Astrocyte (in vitro differentiated cells and primary cell): ENCODE measurements around the gene KCNQ4. TPM values are rescaled to one million over a fixed set of nuclear protein-coding genes. Genes with fewer than 3 reads are reported as not detected.

Experiments
- DNase-seq: peaks from one replicate; pipeline ENCODE4 v3.0.0-alpha.2; 2010; ENCODE audit warnings: low read depth
- FAIRE-seq: peaks from 2 replicates; lab custom pipeline; 2011; peaks lifted over from hg19 to GRCh38; lab: Jason Lieb, UNC
- H2AFZ ChIP-seq: 2 replicates; pipeline ENCODE4 v1.6.0; 2012; ENCODE audit warnings: low read depth, low read length, inconsistent platforms
- H3K27ac ChIP-seq: 2 replicates; pipeline ENCODE4 v1.5.1; 2011; ENCODE audit warnings: low read depth, low read length, inconsistent platforms
- H3K27me3 ChIP-seq: 2 replicates; pipeline ENCODE4 v1.6.0; 2011; ENCODE audit warnings: low read length, inconsistent platforms; ENCODE audit not compliant: insufficient read depth
- H3K36me3 ChIP-seq: 2 replicates; pipeline ENCODE4 v1.5.1; 2011; ENCODE audit warnings: low read length, inconsistent platforms; ENCODE audit not compliant: insufficient read depth
- H3K4me1 ChIP-seq: 2 replicates; pipeline ENCODE4 v1.5.1; 2011; ENCODE audit warnings: low read length, inconsistent platforms; ENCODE audit not compliant: insufficient read depth
- H3K4me2 ChIP-seq: 2 replicates; pipeline ENCODE4 v1.6.0; 2012; ENCODE audit warnings: low read length, inconsistent platforms
- H3K4me3 ChIP-seq: 2 replicates; pipeline ENCODE4 v1.5.1; 2011; ENCODE audit warnings: low read depth, mild to moderate bottlenecking, low read length, inconsistent platforms; ENCODE audit not compliant: insufficient read depth
- H3K79me2 ChIP-seq: 2 replicates; pipeline ENCODE4 v1.6.0; 2012; ENCODE audit warnings: mild to moderate bottlenecking, low read length, inconsistent platforms; ENCODE audit not compliant: insufficient read depth
- H3K9ac ChIP-seq: 2 replicates; pipeline ENCODE4 v1.6.0; 2012; ENCODE audit warnings: mild to moderate bottlenecking, low read length, inconsistent platforms
- H3K9me3 ChIP-seq: 2 replicates; pipeline ENCODE4 v1.5.1; 2012; ENCODE audit warnings: low read depth, mild to moderate bottlenecking, low read length, inconsistent platforms; ENCODE audit not compliant: insufficient read depth
- H4K20me1 ChIP-seq: 2 replicates; pipeline ENCODE4 v1.6.0; 2012; ENCODE audit warnings: low read length, inconsistent platforms; ENCODE audit not compliant: insufficient read depth
- H3K27ac Mint-ChIP-seq: one replicate; pipeline ENCODE4 v1.8.0; 2021; ENCODE audit warnings: mild to moderate bottlenecking, mixed read lengths; ENCODE audit not compliant: unreplicated experiment
- H3K27me3 Mint-ChIP-seq: one replicate; pipeline ENCODE4 v1.8.0; 2021; ENCODE audit warnings: low read depth, mixed read lengths; ENCODE audit not compliant: unreplicated experiment
- H3K36me3 Mint-ChIP-seq: one replicate; pipeline ENCODE4 v1.8.0; 2021; ENCODE audit warnings: low read depth, mixed read lengths; ENCODE audit not compliant: unreplicated experiment
- H3K4me1 Mint-ChIP-seq: one replicate; pipeline ENCODE4 v1.8.0; 2021; ENCODE audit warnings: low read depth, mixed read lengths; ENCODE audit not compliant: unreplicated experiment
- H3K4me3 Mint-ChIP-seq: one replicate; pipeline ENCODE4 v1.8.0; 2021; ENCODE audit warnings: mild to moderate bottlenecking, moderate library complexity, mixed read lengths; ENCODE audit not compliant: unreplicated experiment
- H3K9me3 Mint-ChIP-seq: one replicate; pipeline ENCODE4 v1.8.0; 2021; ENCODE audit warnings: mild to moderate bottlenecking, mixed read lengths; ENCODE audit not compliant: unreplicated experiment
- CTCF ChIP-seq: IDR thresholded peaks from 2 replicates; pipeline ENCODE4 v1.5.1; 2011; ENCODE audit warnings: low read depth, mild to moderate bottlenecking, inconsistent platforms, low read length, moderate library complexity; ENCODE audit not compliant: insufficient read depth
- EZH2 ChIP-seq: IDR thresholded peaks from 2 replicates; pipeline ENCODE4 v1.6.1; 2012; ENCODE audit warnings: mild to moderate bottlenecking, low read length, inconsistent platforms; ENCODE audit not compliant: insufficient read depth
- total RNA-seq: library from RNA; stranded (reverse); gene quantifications from 2 replicates; pipeline ENCODE4 v1.2.1, GENCODE V29; 2021

The KCNQ4 gene
- total RNA-seq, 1 donor from 2014 or later, result 0.89 TPM

- no peaks in the 10 kb centered on the region for H3K4me1 ChIP-seq
- H3K27ac ChIP-seq, result no peak overlapping the region
- H3K79me2 ChIP-seq, result no peaks in the 10 kb centered on the region
- H3K36me3 ChIP-seq, result peaks cover 32% of the 10 kb centered on the region
- no peaks in the 10 kb centered on the region for H3K27me3 ChIP-seq
- peaks cover 6% of the 10 kb centered on the region for H4K20me1 ChIP-seq
- H3K9ac ChIP-seq, result no peak overlapping the region
- Mint-ChIP-seq H3K27me3 (no peaks in the 10 kb centered on the region), H3K27ac (no peak overlapping the region), H3K36me3 (peaks cover 35% of the 10 kb centered on the region), H3K4me1 (peaks cover 12% of the 10 kb centered on the region), H3K9me3 (no peaks in the 10 kb centered on the region), H3K4me3 (no peak overlapping the region)
- no peaks in the 10 kb centered on the region for H3K9me3 ChIP-seq
- no peak overlapping the region for H3K4me3 ChIP-seq
- FAIRE-seq (no peak), DNase-seq (no peak)
- no peak overlapping the region for H2AFZ ChIP-seq
- no peak overlapping the region for H3K4me2 ChIP-seq
- TF ChIP-seq CTCF, result no peak
- no peak for TF ChIP-seq EZH2
Observed at GRCh38 chr1:40770296-40771070, 13.1 kb upstream of the KCNQ4 start.

GRCh38 chr1:40772146-40772955, 11.2 kb upstream of the KCNQ4 start:
- no peak for TF ChIP-seq CTCF
- TF ChIP-seq EZH2, result no peak
- Histone ChIP-seq H3K9ac (no peak overlapping the region), H3K79me2 (no peaks in the 10 kb centered on the region), H4K20me1 (no peaks in the 10 kb centered on the region), H3K4me2 (no peak overlapping the region), H2AFZ (no peak overlapping the region), H3K9me3 (no peaks in the 10 kb centered on the region), H3K4me1 (no peaks in the 10 kb centered on the region), H3K27ac (no peak overlapping the region), H3K4me3 (no peak overlapping the region), H3K27me3 (no peaks in the 10 kb centered on the region), H3K36me3 (peaks cover 25% of the 10 kb centered on the region)
- no peak overlapping the region for H3K27ac Mint-ChIP-seq
- no peaks in the 10 kb centered on the region for H3K27me3 Mint-ChIP-seq
- no peak overlapping the region for H3K4me3 Mint-ChIP-seq
- H3K4me1 Mint-ChIP-seq, result peaks cover 8% of the 10 kb centered on the region
- H3K9me3 Mint-ChIP-seq, result peaks cover 2% of the 10 kb centered on the region
- DNase-seq, result no peak
- FAIRE-seq, result no peak
- H3K36me3 Mint-ChIP-seq, result peaks cover 38% of the 10 kb centered on the region
